ENCODE results near the gene MMS19.
"Not testable (repeated sequence)": the region's sequence is repeated elsewhere in the genome, so short reads cannot be mapped to it uniquely, and the experiment has no call there.

Gene MMS19

GRCh38 chr10:97498076-97498840 is at the start of gene MMS19:
MMS19 (minus strand) TSS chr10:97498422; CDS start chr10:97498384, 38 bp downstream.
- DNase-seq (ENCODE audit: low spot score), result peak; percentile 98

GRCh38 chr10:97547962-97548361 is 49.7 kb upstream of the MMS19 start:
- DNase-seq (ENCODE audit: low spot score), result no peak

- DNase-seq (ENCODE audit: low spot score), result no peak
These were observed 49.0 kb upstream of the MMS19 start for GRCh38 chr10:97547271-97547600.

- no peak for DNase-seq (ENCODE audit: low spot score)
These were observed 48.4 kb upstream of the MMS19 start for GRCh38 chr10:97546456-97547270.

- peak; percentile 22 for DNase-seq (ENCODE audit: low spot score)
These were observed 44.9 kb upstream of the MMS19 start for GRCh38 chr10:97543025-97543546.

GRCh38 chr10:97542169-97543024 is 44.2 kb upstream of the MMS19 start:
- no peak for DNase-seq (ENCODE audit: low spot score)

- no peak for DNase-seq (ENCODE audit: low spot score)
These were observed 42.7 kb upstream of the MMS19 start for GRCh38 chr10:97540669-97541500.

GRCh38 chr10:97539523-97540200 is 41.4 kb upstream of the MMS19 start:
- DNase-seq (ENCODE audit: low spot score), result no peak

- DNase-seq (ENCODE audit: low spot score), result no peak
These were observed 40.6 kb upstream of the MMS19 start for GRCh38 chr10:97538839-97539238.

- DNase-seq (ENCODE audit: low spot score), result no peak
These were observed 40.2 kb upstream of the MMS19 start for GRCh38 chr10:97538411-97538810.

GRCh38 chr10:97537186-97537869 is 39.1 kb upstream of the MMS19 start:
- DNase-seq (ENCODE audit: low spot score), result no peak

- no peak for DNase-seq (ENCODE audit: low spot score)
These were observed 36.6 kb upstream of the MMS19 start for GRCh38 chr10:97534746-97535367.

- no peak for DNase-seq (ENCODE audit: low spot score)
These were observed 35.7 kb upstream of the MMS19 start for GRCh38 chr10:97533888-97534287.

- no peak for DNase-seq (ENCODE audit: low spot score)
These were observed 34.9 kb upstream of the MMS19 start for GRCh38 chr10:97532935-97533671.

GRCh38 chr10:97531401-97531986 is 33.3 kb upstream of the MMS19 start:
- DNase-seq (ENCODE audit: low spot score), result no peak

- no peak for DNase-seq (ENCODE audit: low spot score)
These were observed 31.7 kb upstream of the MMS19 start for GRCh38 chr10:97529685-97530465.

GRCh38 chr10:97528876-97529275 is 30.7 kb upstream of the MMS19 start:
- DNase-seq (ENCODE audit: low spot score), result not testable (repeated sequence)

GRCh38 chr10:97525683-97526110 is 27.5 kb upstream of the MMS19 start:
- no peak for DNase-seq (ENCODE audit: low spot score)
